Muscle layer of duodenum (tissue), 2 donors: ENCODE results near the gene IQGAP3.
A peak's percentile ranks its signal among the peaks of the same experiment; 100 is the strongest.

Experiments used
- H3K27ac ChIP-seq: one replicate; pipeline ENCODE4 v1.7.0; 2013; ENCODE audit warnings: mild to moderate bottlenecking, low read length
- H3K27me3 ChIP-seq: one replicate; pipeline ENCODE4 v1.7.0; 2013; ENCODE audit warnings: low read depth, mild to moderate bottlenecking, control low read depth, low read length
- H3K36me3 ChIP-seq, 2 donors: one replicate each; pipeline ENCODE4 v1.7.0; 2013; ENCODE audit warnings: low read length in 2 of 2, control low read depth in 1 of 2, mild to moderate bottlenecking in 1 of 2; ENCODE audit not compliant: insufficient read depth in 2 of 2, control insufficient read depth in 1 of 2
- H3K4me1 ChIP-seq, 2 donors: one replicate each; pipeline ENCODE4 v1.7.0; 2013; ENCODE audit warnings: low read length in 2 of 2, mild to moderate bottlenecking in 2 of 2, control low read depth in 1 of 2, moderate library complexity in 1 of 2; ENCODE audit not compliant: insufficient read depth in 2 of 2, control insufficient read depth in 1 of 2
- H3K4me3 ChIP-seq, 2 donors: one replicate each; pipeline ENCODE4 v1.7.0; 2013; ENCODE audit warnings: low read length in 2 of 2, low read depth in 1 of 2, mild to moderate bottlenecking in 1 of 2
- H3K9me3 ChIP-seq, 2 donors: one replicate each; pipeline ENCODE4 v1.7.0; 2013; ENCODE audit warnings: low read length in 2 of 2, control low read depth in 1 of 2, mild to moderate bottlenecking in 1 of 2; ENCODE audit not compliant: control insufficient read depth in 1 of 2
- donor health status: healthy.

Gene IQGAP3

GRCh38 chr1:156602557-156602993 lies 30.2 kb upstream of the IQGAP3 start:
- Histone ChIP-seq H3K27ac (no peak overlapping the region), H3K9me3 (no peaks in the 10 kb centered on the region), H3K27me3 (no peaks in the 10 kb centered on the region), H3K4me1 (peaks cover 4 to 12% of the 10 kb centered on the region in 2 donors), H3K36me3 (peaks cover 9% of the 10 kb centered on the region in 2 donors), H3K4me3 (no peak overlapping the region)

GRCh38 chr1:156601892-156602291 lies 29.5 kb upstream of the IQGAP3 start:
- Histone ChIP-seq H3K27ac (peak overlapping the region; percentile 88), H3K4me3 (peak overlapping the region; percentile 88 to 99), H3K4me1 (peaks cover 4 to 12% of the 10 kb centered on the region in 2 donors), H3K27me3 (no peaks in the 10 kb centered on the region), H3K36me3 (peaks cover 16% of the 10 kb centered on the region in 2 donors), H3K9me3 (no peaks in the 10 kb centered on the region)

GRCh38 chr1:156601122-156601830 lies 28.9 kb upstream of the IQGAP3 start, which contains the start of gene GPATCH4:
Gene GPATCH4 (minus strand): TSS chr1:156601479.
- peaks cover 4 to 12% of the 10 kb centered on the region in 2 donors for H3K4me1 ChIP-seq
- H3K9me3 ChIP-seq: no peaks in the 10 kb centered on the region
- peak within 1 kb of the TSS; percentile 88 for H3K27ac ChIP-seq
- H3K4me3 ChIP-seq: peak within 1 kb of the TSS; percentile 88 to 99
- no peaks in the 10 kb centered on the region for H3K27me3 ChIP-seq
- H3K36me3 ChIP-seq: peaks cover 18 to 22% of the 10 kb centered on the region in 2 donors

- peaks cover 4 to 12% of the 10 kb centered on the region in 2 donors for H3K4me1 ChIP-seq
- no peaks in the 10 kb centered on the region for H3K27me3 ChIP-seq
- peak overlapping the region; percentile 88 to 99 for H3K4me3 ChIP-seq
- H3K9me3 ChIP-seq: no peaks in the 10 kb centered on the region
- H3K27ac ChIP-seq: peak overlapping the region; percentile 88
- peaks cover 18 to 28% of the 10 kb centered on the region in 2 donors for H3K36me3 ChIP-seq
Measured at GRCh38 chr1:156600733-156601121, 28.4 kb upstream of the IQGAP3 start.

GRCh38 chr1:156599811-156600210 lies 27.4 kb upstream of the IQGAP3 start:
- Histone ChIP-seq H3K9me3 (no peaks in the 10 kb centered on the region), H3K4me3 (no peak overlapping the region), H3K4me1 (peaks cover 4 to 12% of the 10 kb centered on the region in 2 donors), H3K27me3 (no peaks in the 10 kb centered on the region), H3K27ac (no peak overlapping the region), H3K36me3 (peaks cover 24 to 37% of the 10 kb centered on the region in 2 donors)

GRCh38 chr1:156598731-156599432 lies 26.5 kb upstream of the IQGAP3 start:
- Histone ChIP-seq H3K4me1 (peaks cover 4 to 12% of the 10 kb centered on the region in 2 donors), H3K27me3 (no peaks in the 10 kb centered on the region), H3K27ac (no peak overlapping the region), H3K36me3 (peaks cover 30 to 44% of the 10 kb centered on the region in 2 donors), H3K9me3 (no peaks in the 10 kb centered on the region), H3K4me3 (no peak overlapping the region)

DNA sequence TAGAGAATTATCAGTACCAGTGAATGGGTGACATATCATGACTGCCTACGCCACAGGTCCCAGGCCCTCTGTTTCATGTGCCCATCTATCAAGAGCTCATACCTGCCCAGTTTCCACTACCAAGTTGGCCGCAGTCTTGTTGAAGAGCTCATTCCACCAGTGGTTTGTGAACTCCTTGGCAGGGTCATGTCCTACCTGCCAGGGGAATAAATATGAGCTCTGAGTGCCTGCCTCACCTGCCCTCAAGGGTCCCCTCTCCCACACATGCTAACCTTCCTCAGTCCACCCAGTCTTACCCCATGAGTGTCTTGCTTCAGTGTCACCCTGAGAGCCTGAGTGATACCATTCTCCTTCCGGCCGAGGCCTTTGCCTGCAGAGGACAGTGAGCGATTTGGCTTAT lies 25.8 kb upstream of the IQGAP3 start:
- H3K9me3 ChIP-seq: no peaks in the 10 kb centered on the region
- H3K4me1 ChIP-seq: peaks cover 4 to 12% of the 10 kb centered on the region in 2 donors
- H3K36me3 ChIP-seq: peaks cover 30 to 51% of the 10 kb centered on the region in 2 donors
- H3K27ac ChIP-seq: no peak overlapping the region
- H3K27me3 ChIP-seq: no peaks in the 10 kb centered on the region
- no peak overlapping the region for H3K4me3 ChIP-seq

GRCh38 chr1:156596426-156596825 lies 24.1 kb upstream of the IQGAP3 start:
- no peak overlapping the region for H3K4me3 ChIP-seq
- peaks cover 30 to 56% of the 10 kb centered on the region in 2 donors for H3K36me3 ChIP-seq
- no peaks in the 10 kb centered on the region for H3K9me3 ChIP-seq
- no peak overlapping the region for H3K27ac ChIP-seq
- no peaks in the 10 kb centered on the region for H3K27me3 ChIP-seq
- H3K4me1 ChIP-seq: peaks cover 9 to 13% of the 10 kb centered on the region in 2 donors

DNA sequence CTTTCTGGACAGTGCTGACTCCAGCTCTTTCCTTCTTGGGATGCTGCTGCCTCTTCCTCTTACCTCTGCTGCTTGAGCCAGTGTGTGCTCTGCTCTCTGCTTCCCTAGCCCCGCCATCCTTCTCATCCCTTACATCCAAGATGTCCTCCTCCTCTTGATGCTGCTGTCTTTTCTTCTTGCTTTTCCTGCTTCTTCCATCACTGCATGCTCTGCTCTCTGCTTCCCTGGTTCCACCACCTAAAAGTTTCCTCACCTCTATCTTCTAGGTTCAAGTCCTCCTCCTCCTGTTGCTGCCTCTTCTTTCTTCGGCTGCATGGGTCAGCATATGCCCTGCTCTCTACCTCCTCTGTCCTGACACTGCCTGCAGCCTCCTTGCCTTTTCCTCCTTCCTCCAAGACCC lies 22.7 kb upstream of the IQGAP3 start:
- H3K9me3 ChIP-seq: no peaks in the 10 kb centered on the region
- H3K27ac ChIP-seq: no peak overlapping the region
- peaks cover 8 to 10% of the 10 kb centered on the region in 2 donors for H3K4me1 ChIP-seq
- peaks cover 30 to 56% of the 10 kb centered on the region in 2 donors for H3K36me3 ChIP-seq
- no peak overlapping the region for H3K4me3 ChIP-seq
- H3K27me3 ChIP-seq: no peaks in the 10 kb centered on the region

- Histone ChIP-seq H3K4me3 (no peak overlapping the region), H3K27ac (no peak overlapping the region), H3K9me3 (no peaks in the 10 kb centered on the region), H3K4me1 (peaks cover 8 to 10% of the 10 kb centered on the region in 2 donors), H3K27me3 (no peaks in the 10 kb centered on the region), H3K36me3 (peaks cover 30 to 56% of the 10 kb centered on the region in 2 donors)
Measured at GRCh38 chr1:156594190-156594589, 21.8 kb upstream of the IQGAP3 start.

GRCh38 chr1:156593661-156593989 lies 21.3 kb upstream of the IQGAP3 start:
- H3K27me3 ChIP-seq: no peaks in the 10 kb centered on the region
- H3K4me1 ChIP-seq: peaks cover 8 to 10% of the 10 kb centered on the region in 2 donors
- H3K27ac ChIP-seq: no peak overlapping the region
- H3K36me3 ChIP-seq: peaks cover 30 to 56% of the 10 kb centered on the region in 2 donors
- H3K4me3 ChIP-seq: no peak overlapping the region
- no peaks in the 10 kb centered on the region for H3K9me3 ChIP-seq
